Measurements from ENCODE around the gene ANKRD40CL.
"Not testable (repeated sequence)": the region's sequence is repeated elsewhere in the genome, so short reads cannot be mapped to it uniquely, and the experiment has no call there.

Gene ANKRD40CL, protein sequence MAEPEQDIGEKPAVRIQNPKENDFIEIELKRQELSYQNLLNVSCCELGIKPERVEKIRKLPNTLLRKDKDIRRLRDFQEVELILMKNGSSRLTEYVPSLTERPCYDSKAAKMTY

DNA sequence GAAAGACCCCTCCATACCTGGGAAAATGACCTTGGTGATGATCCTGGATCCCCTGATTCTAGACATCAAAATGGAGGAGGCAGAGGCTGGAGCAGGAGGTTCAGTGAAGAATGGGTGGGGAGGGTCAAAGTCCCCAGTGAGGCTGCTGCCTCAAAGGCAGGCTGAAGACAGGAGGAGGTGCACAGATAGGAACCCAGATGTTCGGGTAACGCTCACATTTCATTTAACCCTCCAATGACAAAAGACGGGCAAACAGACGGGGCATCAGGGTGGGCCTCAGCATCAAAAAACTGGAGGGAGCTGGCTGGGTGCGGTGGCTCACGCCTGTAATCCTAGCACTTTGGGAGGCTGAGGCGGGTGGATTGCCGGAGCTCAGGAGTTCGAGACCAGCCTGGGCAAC lies at the start of gene ANKRD40CL:
TSS of gene ANKRD40CL (minus strand) at position 73 of the 400 bp plus-strand sequence. CDS start 605 bp downstream, outside the sequence.
- no peak for DNase-seq (ENCODE audit: low read depth in 3 of 3)

DNA sequence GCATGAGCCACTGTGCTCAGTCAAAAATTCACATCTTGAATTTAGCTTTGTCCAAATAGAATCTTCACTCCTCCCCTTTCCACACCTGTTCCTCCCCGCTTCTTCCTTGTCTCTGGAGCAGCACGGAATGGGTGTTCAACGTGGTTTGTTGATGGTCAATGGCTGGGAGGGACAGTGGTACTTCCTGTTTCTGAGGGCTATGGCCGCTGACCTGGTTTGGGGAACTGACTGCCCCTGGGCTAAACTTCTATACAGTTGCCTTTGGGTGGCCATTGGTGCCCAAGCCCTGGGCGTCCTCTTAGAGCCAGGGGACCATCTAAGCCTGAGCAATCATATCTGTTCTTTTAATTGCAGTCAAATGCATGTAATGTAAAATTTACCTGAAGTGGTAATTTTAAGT lies 49.0 kb upstream of the ANKRD40CL start:
- no peak for DNase-seq (ENCODE audit: low read depth in 3 of 3)

DNA sequence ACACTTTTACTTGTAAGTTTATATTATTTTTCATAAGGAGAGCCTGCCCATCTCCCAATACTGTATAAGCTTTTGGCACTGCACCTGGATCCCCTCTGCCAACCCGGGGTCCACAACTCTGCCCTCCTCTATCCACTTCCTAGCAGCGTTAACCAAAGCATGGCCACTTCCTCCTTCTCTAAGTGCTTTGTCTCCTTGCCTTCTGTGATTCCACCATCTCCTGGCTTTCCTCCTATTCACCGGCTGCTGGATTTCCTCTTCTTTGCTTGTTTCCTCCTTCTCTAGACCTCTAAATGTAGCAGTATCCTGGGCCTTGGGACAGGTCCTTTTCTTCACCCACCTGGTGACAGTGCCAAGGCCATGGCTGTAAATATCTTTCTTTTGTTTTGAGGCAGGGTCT lies 48.1 kb upstream of the ANKRD40CL start:
- no peak for DNase-seq (ENCODE audit: low read depth in 3 of 3)

DNA sequence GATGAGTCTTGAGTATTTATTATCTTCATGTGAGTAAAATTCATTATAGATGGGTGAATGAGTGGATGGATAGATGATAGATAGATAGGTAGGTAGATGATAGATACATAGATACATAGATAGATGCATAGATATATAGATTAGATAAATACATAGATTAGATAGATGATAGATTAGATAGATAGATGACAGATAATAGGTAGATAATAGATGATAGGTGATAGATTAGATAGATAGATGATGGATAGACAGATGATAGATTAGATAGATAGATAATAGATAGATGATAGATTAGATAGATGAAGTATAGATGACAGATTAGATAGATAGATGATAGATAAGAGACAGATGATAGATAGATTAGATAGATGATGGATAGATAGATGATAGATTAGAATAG lies 46.3 kb upstream of the ANKRD40CL start:
- DNase-seq (ENCODE audit: low read depth in 3 of 3), result no peak

DNA sequence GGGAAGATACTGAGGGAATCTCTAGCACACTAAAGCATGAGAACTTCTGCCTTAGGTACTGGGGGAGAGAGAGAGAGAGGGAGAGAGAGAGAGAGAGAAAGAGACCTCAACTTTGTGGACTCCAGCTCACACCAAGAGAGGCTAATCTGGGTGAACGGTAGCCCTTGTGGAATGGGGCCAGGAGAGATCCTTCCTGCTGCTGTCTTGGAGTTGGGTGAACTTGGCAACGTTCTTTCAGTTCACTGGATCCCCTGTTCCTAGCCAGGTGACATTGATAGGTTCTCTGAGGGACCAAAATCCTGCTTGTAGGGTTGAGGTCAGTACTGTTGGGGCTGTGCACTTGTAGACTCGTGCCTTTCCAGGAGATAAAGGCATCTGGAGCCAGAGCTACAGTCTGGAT lies 41.6 kb upstream of the ANKRD40CL start:
- no peak for DNase-seq (ENCODE audit: low read depth in 3 of 3)

DNA sequence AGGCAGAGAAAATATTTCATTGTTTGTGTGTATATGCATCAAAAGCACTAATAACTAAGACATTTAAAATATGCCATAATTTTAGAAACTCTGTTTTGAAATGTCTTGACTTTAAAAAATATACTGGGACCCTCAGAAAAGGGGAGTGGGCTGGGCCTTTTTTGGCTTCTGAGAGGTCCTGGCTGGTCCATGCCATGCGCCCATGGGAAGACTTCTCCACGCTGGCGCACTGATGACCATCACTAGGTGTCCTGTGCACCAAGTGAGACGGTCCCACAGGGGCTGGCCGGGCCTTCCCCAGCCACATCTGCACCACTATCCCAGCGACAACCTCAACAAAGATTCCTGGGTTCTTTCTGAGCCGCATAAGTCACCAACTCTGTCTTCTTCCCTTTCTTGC lies 41.1 kb upstream of the ANKRD40CL start:
- no peak for DNase-seq (ENCODE audit: low read depth in 3 of 3)

DNA sequence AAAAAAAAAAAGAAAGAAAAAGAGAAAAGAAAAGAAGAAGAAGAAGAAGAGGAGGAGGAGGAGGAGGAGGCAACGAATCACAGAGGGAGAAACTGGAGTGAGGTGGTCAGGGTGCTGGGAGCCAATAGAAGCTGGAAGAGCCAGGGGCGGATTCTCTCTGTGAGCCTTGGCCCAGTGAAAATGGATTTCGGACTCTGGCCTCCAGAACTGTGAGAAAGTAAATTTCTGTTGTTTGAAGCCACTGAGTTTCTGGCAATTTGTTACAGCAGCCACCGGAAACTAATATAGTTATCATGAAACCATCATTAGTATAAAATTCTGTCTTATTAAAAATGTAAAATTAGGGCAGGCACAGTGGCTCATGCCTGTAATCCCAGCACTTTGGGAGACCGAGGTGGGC lies 40.4 kb upstream of the ANKRD40CL start:
- DNase-seq (ENCODE audit: low read depth in 3 of 3), result no peak

DNA sequence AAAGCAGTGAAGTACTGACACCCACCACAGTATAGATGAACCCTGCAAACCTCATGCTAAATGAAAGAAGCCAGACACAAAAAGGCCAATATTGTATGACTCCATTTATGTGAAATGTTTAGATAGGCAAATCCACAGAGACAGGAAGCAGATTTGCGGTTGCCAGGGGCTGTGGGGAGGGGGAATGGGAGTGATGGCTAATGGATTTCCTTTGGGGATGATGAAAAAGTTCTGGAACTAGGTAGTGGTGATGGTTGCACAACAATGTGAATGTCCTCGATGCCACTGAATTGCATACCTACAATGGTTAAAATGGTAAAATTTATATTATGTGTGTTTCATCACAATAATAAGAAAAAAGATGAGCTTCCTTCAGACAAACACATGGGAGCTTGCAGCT lies 39.7 kb upstream of the ANKRD40CL start:
- DNase-seq (ENCODE audit: low read depth in 3 of 3), result no peak

DNA sequence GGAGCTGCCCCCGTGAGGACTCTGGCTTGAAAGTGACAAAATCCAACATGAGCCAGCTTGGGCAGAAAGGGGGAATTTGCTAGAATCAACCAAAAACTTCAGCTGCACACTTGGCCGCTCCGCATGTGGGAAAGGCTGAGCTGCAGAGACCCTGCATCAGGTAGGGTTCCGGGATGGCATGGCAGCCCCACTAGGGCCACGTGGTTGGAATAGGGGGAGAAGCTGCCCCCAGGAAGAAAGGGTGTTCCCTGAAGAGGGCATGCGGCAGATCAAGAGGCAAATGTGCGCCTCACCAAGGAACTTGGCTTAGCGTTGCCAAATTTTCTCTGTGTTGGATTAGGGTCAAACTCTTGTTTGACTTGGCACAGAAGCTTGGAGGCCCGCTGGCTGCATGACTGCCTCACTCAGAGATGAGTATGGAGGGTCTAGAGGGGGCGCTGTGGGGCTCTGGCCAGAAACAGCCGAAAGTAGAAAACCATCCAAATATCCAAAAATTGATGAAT lies 38.9 kb upstream of the ANKRD40CL start:
- no peak for DNase-seq (ENCODE audit: low read depth in 3 of 3)

DNA sequence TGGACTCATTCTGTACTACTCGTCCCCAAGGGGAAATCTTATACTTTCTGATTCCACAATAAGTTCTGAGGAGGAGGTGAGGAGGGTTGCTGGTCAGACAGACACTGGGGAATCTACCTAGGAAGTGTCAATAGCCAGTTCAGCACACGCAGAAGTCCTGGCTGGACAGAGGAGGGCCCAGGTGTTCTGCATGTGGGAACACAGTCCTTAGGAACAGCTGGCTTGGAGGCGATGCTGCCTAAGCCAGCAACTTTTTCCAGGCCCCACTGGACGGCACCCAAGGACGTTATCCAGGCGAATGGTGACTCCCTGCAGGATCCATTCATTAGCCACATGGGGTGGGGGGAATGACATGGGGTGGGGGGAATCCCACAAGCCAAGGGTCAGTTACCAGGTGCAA lies 38.2 kb upstream of the ANKRD40CL start:
- DNase-seq (ENCODE audit: low read depth in 3 of 3), result no peak

DNA sequence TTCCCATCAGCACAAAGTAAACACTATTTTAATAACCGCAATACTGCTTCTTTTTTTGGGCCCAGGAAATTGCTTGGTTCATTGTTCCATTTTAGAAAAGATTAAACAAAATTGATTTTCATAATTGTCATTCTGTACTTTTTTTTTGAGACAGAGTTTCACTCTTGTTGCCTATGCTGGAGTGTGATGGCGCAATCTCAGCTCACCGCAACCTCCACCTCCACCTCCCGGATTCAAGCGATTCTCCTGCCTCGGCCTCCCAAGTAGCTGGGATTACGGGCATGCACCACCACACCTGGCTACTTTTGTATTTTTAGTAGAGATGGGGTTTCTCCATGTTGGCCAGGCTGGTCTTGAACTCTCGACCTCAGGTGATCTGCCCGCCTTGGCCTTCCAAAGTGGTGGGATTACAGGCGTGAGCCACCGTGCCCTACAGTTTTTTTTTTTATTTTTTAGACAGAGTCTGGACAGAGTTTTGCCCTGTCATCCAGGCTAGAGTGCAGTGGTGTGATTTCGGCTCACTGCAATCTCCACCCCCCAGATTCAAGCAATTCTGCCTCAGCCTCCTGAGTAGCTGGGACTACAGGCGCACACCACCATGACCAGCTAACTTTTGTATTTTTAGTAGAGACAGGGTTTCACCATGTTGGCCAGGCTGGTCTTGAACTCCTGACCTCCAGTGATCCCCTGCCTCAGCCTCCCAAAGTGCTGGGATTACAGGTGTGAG lies 37.6 kb upstream of the ANKRD40CL start:
- not testable (repeated sequence) for DNase-seq (ENCODE audit: low read depth in 3 of 3)

DNA sequence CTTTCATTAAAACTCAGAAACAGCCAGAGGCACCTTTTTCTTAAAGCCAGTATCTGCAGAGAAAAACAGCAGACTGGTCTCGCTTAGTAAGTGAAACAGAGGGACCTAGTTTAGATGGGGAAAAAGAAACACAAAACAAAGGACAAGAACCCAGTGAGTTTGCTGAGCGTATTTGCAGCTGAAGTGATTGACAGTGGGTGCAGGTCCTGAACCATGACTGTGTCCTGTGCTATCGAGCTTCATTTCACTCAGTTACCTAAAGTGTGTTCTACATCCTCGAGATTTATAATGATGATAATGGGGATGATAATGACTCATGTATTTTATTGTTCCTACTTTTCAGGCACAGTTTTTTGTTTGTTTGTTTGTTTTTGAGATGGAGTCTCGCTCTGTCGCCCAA lies 36.4 kb upstream of the ANKRD40CL start:
- DNase-seq (ENCODE audit: low read depth in 3 of 3), result no peak

DNA sequence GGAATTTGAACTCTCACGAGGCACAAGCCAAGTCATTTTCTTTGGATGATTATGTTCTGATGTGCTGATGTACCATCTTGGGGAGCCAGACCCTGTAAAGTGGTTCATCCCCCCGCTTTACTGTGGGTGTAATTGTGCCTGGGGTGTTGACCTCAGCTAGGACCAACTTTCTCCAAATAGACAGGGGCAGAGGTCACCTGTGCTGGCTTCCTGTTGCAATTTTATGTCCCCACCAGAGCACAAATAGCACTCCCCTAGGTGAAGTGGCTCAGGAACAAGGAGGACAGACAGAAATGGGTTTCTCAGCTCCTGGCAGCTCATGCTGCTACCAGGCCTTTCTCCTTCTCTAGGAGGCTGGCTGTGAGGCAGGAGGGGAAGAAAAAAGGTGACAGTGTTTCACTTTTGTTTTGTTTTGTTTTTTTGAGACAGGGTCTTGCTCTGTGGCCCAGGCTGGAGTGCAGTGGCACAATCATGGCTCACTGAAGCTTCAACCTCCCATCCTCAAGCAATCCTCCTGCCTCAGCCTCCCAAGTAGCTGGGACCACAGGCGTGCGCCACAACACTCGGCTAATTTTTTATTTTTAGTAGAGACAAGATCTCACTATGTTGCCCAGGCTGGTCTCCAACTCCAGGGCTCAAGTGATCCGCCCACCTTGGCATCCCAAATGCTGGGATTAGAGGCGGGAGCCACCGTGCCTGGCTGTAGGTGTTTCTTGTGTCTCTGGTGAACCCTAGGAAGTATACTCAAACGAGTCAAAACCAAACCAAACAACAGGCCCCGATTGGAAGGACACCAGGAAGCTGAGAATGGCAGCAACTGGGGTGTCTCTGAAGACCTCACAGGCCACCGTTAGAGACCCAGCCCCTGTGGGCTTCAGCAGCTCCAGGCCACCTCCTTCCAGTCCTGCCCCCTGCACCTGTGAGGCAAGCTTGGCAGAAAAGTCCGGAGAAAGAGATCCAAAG lies 35.6 kb upstream of the ANKRD40CL start:
- no peak for DNase-seq (ENCODE audit: low read depth in 3 of 3)

DNA sequence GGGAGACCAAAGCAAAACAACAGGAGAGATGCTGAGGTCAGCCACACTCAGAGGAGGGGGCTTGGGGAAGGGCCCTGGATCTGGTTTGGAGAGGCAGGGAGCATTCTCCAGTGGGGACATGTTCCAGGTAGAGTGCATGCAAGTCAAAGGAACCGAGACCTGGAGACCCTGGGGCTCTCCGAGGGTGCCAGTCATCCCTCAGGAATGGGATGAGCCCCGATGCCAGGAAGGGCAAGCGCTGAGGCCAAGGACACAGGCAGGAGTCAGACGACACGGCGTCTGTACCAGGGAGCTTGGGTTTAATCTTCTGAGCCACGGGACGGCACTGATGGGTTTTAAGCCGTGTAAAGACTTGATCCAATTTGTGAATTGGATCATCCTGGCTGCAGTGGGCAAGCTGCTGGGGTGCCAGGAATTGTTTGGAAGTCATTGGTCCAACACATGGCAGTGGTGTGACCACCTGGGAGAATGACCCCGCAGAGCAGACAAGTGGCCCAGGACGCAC lies 32.9 kb upstream of the ANKRD40CL start:
- DNase-seq (ENCODE audit: low read depth in 3 of 3), result no peak

DNA sequence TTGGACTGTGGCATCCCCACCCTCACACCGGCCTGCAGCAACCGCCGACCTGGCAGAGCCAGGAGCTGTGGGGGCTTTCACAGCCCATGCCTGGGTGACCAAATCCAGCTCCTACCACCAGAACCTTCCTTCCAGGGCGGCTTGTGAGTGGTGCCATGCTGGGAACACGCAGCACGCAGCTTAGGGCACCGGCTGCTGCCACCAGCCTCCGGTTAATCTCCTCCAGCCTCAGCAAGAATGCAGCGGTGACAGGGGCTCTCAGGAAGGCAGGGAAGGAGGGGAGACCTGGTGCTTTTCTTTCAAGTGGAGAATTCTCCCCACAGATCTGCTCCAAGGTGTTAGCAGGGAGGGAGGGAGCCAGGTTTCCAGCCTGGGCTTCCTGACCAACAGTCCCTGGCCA lies 32.3 kb upstream of the ANKRD40CL start:
- DNase-seq (ENCODE audit: low read depth in 3 of 3), result no peak

DNA sequence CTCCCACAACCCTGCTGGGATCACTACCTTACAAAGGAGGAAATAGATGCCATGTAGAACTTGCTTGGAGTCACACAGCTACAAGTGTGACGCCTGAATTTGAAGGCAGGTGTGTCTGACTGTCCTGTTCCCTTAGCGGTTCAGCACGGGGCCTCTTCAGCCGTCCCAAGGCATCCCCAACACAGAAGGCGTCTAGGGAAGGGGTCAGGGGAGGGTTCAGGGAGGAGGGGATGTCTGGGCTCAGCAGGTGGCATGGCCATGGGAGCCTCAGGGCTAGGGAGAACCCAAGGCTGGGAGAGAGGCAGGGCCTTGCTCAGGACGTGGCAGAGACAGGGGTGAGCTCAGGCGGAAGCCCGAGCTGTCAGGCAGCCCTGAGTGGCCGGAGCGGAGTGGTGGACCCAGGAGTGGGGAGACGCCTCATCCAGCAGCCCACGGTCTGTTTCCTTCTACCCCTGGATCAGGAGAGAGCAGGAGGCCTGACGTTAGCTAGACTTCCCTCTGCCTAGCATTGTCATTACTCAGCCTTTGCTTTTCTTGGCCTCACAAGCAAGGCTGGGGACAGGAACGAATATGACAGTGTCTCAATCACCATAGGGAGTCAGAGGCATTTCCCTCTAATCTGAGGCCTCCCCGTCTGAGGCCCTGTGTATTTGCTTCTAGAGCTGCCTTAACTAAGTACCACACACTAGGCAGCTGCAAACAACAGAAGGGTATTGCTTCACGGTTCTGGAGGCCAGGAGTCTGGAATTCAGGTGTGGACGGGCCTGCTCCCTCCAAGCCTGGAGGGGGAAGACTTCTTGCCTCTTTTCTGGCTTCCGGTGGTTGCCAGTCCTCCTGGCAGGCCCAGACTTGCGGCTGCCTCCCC lies 31.3 kb upstream of the ANKRD40CL start:
- no peak for DNase-seq (ENCODE audit: low read depth in 3 of 3)

DNA sequence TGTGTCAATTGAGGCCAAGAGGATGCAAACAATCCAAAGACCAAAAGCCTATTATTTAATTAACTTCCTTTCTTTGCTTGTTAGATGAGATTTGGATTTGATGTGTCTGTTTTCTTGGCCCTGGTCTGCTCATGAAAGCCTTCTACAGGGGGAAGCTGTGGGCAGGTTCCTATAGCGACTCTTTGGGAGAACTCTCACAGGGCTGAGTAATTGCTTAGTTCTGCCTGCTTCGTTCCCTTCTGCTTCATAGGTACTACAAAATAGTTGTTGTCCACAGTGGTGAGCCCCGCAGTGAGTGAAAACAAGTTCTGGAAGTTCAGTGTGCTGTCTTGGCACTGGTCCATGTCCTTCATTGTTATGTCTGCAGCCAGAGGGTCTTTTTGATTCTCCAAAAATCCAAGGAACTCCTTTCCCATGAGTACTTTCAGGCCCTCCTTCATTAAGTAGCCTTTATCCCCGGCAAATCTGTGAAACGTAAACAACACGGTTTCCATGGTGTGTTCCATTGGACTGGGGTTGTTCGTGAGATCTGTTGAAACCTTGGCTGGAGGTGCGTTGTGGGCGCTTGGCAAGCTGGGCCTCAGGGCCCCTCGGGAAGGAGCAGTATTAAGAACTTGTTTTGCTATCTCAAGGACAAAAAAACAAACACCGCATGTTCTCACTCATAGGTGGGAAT lies 30.0 kb upstream of the ANKRD40CL start:
- no peak for DNase-seq (ENCODE audit: low read depth in 3 of 3)

DNA sequence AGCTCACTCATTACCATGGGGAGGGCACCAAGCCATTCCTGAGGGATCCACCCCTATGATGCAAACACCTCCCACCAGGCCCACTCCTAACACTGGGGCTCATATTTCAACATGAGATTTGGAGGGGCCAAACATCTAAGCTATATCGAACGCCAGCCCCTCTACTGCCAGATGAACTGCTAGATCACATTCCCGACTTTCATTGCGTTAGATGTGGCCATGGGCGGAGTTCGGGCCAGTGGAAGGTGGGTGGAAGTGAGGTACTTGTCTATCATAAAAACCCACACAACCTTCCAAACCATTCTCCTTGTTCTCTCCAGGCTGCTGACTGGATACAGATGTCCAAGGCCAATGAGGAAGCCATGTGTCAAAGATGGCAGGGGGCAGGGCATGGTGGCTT lies 27.0 kb upstream of the ANKRD40CL start:
- DNase-seq (ENCODE audit: low read depth in 3 of 3), result no peak

DNA sequence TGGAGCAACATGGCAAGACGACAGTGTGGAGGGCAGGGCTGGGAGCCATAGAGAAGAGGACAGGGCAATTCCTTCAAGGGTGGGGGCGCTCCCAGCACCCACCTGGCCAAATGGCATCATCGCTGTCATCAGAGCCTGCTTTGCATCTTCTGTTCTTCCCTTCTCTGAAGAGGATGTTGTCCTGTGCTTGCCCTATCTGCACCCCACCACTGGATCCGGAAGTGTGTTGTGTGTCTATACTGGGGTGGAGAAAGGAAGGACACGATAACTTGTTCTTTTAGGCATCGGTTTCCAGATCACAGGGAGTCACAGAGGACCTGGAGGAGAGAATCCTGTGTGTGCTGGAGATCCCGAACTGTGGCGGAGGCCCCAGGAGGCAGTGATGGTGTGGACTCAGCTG lies 25.7 kb upstream of the ANKRD40CL start:
- DNase-seq (ENCODE audit: low read depth in 3 of 3), result no peak

DNA sequence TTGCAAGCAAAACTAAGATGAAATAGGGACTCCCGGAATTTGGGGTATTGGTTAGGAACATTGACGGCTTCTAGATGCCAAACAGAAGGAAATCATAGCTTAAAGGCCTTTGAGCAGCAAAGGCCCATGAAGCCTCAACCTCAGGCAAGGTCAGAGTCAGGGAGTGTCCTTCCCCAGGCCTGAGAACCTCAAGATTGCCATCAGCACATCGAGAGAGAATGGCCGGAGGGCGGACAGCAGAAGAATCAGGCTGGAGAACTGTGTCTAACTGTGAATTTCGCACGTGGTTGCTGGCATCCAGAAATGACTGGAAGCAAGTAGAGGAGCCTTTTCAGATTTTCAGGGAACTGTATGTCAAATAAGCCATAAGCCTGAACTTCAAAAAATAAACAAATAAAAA lies 24.8 kb upstream of the ANKRD40CL start:
- DNase-seq (ENCODE audit: low read depth in 3 of 3), result no peak

DNA sequence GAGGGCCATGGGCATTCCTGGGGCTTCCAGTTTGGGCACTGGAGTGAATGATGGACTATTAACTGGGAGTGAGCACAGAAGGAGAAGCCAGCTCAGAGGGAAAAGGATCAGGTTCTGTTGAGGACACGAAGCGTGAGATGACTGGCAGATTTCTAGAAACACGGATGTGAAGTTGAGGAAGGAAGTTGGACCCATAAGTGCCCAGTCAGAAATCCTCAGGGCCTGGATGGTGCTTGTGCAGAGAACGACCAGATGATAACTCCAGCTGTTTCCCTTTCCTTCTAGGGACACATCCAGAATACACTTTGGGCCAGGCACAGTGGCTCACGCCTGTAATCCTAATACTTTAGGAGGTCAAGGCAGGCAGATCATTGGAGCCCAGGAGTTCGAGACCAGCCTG lies 23.3 kb upstream of the ANKRD40CL start:
- DNase-seq (ENCODE audit: low read depth in 3 of 3), result no peak

All from stimulated activated CD4-positive, alpha-beta T cell treated with anti-CD3 and anti-CD28 coated beads, TNF-alpha, amount 100 ng/mL, for 48 hours (primary cell).